Mesothelial cell of epicardium (in vitro differentiated cells): ENCODE results near the gene TEAD3. TPM values are rescaled to one million over a fixed set of nuclear protein-coding genes. Genes with fewer than 3 reads are reported as not detected.
"Not testable (repeated sequence)": the region's sequence is repeated elsewhere in the genome, so short reads cannot be mapped to it uniquely, and the experiment has no call there.

ENCODE experiments used
- DNase-seq, 2 experiments: peaks; one replicate each; pipeline ENCODE4 v3.0.0; 2021; ENCODE audit warnings: low spot score in 2 of 2; ENCODE audit not compliant: unreplicated experiment in 2 of 2
- H3K27ac Mint-ChIP-seq: 2 replicates; pipeline ENCODE4 v1.8.0; 2021; ENCODE audit warnings: mixed read lengths
- H3K27me3 Mint-ChIP-seq: 2 replicates; pipeline ENCODE4 v1.8.0; 2021; ENCODE audit warnings: low read depth, mixed read lengths
- H3K36me3 Mint-ChIP-seq: 2 replicates; pipeline ENCODE4 v1.8.0; 2021; ENCODE audit warnings: mixed read lengths
- H3K4me1 Mint-ChIP-seq: 2 replicates; pipeline ENCODE4 v1.8.0; 2021; ENCODE audit warnings: mixed read lengths
- H3K4me3 Mint-ChIP-seq: 2 replicates; pipeline ENCODE4 v1.8.0; 2021; ENCODE audit warnings: mild to moderate bottlenecking, moderate library complexity, mixed read lengths
- H3K9me3 Mint-ChIP-seq: 2 replicates; pipeline ENCODE4 v1.8.0; 2021; ENCODE audit warnings: mixed read lengths
- total RNA-seq: library from RNA; stranded (reverse); gene quantifications from 3 replicates; pipeline ENCODE4 v1.2.1, GENCODE V29; 2021
- TF ChIP-seq, protein P1 (sequence below): fragments of 200-600 bp; sonication (generic); IDR thresholded peaks from one replicate; pipeline ENCODE4 v1.5.0; 2021; ENCODE audit warnings: antibody characterized with exemption; ENCODE audit not compliant: unreplicated experiment

Gene TEAD3
- 88.2 to 91.8 TPM (median 91.4 TPM) in 3 replicates for total RNA-seq

DNA sequence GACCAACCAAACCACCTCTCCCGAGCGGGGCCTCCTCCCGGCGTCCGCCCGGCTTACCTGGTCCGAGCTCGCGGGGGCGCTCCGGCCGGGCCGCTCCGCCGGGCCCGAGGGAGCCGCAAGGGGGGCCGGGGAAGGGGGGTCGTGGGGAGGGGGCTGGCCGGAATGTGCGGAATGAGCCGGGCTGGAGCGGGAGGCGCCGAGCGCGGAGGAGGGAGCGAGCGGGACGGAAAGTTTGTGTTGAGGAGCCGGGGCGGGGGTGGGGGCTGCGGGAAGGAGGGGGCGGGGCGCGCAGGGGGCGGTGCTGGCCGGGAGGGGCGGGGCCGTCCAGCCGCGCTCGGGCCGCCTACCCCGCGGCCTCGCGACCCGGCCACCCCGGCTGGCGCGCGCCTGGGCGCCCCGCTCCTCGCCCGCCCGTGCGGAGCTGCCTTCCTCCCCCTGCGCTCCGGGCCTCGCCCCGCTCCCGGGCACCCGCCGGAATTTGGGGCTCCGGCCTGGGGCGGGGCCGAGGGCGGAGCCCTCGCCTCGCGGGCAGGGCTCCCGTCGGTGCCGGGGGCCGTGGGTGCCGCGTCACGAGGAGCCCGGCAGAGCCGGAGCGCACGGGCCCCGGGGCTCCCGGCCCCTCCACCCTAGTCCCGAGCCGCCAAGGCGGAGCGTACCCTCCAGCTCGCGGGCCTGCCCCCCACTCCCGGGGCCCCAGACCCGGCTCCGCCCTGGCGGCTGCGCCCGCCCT lies at the start of gene TEAD3:
TSS of gene TEAD3 (minus strand) at position 239 of the 730 bp plus-strand sequence.
- Mint-ChIP-seq H3K9me3 (no peaks in the 10 kb centered on the region), H3K4me3 (peak within 1 kb of the TSS; percentile 85), H3K27me3 (no peaks in the 10 kb centered on the region), H3K27ac (peak within 1 kb of the TSS; percentile 98), H3K36me3 (no peaks in the 10 kb centered on the region), H3K4me1 (peaks cover 70% of the 10 kb centered on the region)
- peak; percentile 84 to 85 for DNase-seq
- TF ChIP-seq, protein P1, sequence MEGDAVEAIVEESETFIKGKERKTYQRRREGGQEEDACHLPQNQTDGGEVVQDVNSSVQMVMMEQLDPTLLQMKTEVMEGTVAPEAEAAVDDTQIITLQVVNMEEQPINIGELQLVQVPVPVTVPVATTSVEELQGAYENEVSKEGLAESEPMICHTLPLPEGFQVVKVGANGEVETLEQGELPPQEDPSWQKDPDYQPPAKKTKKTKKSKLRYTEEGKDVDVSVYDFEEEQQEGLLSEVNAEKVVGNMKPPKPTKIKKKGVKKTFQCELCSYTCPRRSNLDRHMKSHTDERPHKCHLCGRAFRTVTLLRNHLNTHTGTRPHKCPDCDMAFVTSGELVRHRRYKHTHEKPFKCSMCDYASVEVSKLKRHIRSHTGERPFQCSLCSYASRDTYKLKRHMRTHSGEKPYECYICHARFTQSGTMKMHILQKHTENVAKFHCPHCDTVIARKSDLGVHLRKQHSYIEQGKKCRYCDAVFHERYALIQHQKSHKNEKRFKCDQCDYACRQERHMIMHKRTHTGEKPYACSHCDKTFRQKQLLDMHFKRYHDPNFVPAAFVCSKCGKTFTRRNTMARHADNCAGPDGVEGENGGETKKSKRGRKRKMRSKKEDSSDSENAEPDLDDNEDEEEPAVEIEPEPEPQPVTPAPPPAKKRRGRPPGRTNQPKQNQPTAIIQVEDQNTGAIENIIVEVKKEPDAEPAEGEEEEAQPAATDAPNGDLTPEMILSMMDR, result no peak

DNA sequence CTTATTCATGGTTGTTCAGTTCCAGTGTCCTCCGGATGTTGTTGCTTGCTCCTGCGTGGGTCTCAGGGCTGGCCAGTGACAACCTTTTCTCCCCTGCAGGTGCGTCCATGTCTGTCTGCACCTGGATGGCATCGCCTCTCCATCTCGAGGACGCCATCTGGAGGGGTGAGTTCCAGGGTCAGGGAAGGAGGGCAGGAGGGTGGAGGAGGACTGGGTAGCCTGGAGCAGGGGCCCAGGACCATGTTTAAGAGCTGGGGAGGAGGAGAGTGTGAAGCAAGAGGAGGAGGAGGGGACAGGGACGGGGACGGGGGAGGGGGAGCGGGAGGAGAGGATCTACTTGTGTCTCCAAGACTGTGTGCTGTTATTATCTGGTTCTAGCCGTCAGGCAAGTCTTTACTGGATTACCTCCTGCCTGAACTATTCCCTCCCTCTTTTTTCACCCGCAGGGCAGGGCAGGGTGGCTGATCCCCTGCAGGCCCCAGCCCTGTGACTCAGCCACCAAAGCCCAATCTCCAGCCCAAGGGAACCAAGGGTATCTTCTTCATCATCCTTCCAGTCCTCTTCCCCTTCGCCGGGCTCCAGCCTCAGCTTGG lies 48.0 kb upstream of the TEAD3 start:
- Mint-ChIP-seq H3K27me3 (no peaks in the 10 kb centered on the region), H3K27ac (peak overlapping the region; percentile 66), H3K4me3 (no peak overlapping the region), H3K36me3 (peaks cover 2% of the 10 kb centered on the region), H3K9me3 (peaks cover 11% of the 10 kb centered on the region), H3K4me1 (peaks cover 28% of the 10 kb centered on the region)
- DNase-seq, result no peak
- TF ChIP-seq, protein P1, result no peak

DNA sequence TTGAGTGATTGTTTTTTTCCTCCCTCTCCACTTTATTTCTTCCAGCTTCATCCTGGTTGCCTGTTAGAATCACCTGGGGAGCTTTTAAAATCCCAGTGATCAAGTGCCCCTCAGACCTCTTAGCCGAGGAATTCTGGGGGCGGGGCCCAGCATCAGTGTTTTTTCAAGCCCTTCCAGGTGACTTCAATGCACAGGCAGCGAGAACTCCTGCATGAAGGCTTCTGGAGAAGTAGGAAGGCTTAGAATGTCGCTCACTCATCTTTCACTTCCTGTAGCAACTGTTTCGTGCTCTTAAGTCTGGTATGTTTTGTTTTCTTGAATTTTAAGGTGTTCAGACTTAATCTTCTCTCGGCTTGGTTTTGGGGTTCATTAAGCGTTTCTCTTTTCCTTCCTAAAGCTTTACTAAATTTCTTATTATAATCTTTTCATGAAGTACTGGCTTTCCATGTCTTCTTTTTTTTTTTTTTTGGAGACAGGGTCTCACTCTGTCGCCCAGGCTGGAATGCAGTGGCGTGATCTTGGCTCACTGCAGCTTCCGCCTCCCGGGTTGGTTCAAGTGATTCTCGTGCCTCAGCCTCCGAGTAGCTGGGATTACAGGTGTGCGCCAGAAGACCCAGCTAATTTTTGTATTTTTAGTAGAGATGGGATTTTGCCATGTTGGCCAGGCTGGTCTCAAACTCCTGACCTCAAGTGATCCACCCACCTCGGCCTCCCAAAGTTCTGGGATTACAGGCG lies 46.7 kb upstream of the TEAD3 start:
- no peak for DNase-seq

DNA sequence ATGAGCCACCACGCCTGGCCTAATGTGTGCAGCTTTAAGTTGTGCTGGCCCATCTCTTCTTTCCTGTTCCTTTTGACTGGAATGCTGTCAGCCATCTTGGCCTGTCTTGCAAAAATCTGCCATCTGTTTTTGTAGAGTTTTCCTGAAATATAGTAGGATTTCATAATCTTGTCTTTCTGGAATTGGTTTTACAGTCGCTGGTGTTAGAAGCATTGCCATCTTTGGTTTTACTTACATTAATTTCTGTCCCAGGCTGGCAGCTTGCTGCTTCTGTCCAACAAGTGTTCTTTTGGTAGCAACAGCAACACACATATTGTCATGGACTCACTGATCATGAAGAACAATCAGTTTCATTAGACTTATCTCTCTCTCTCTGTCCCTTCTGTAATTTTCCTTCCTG lies 45.0 kb upstream of the TEAD3 start:
- no peak overlapping the region for H3K27ac Mint-ChIP-seq
- TF ChIP-seq, protein P1, result no peak

More for the DNA sequence above, 46.7 kb upstream of the TEAD3 start:
- Mint-ChIP-seq H3K27ac (peak overlapping the region; percentile 56), H3K36me3 (peaks cover 2% of the 10 kb centered on the region), H3K4me1 (peaks cover 33% of the 10 kb centered on the region), H3K27me3 (no peaks in the 10 kb centered on the region), H3K9me3 (peaks cover 9% of the 10 kb centered on the region), H3K4me3 (no peak overlapping the region)
- TF ChIP-seq, protein P1, result no peak

DNA sequence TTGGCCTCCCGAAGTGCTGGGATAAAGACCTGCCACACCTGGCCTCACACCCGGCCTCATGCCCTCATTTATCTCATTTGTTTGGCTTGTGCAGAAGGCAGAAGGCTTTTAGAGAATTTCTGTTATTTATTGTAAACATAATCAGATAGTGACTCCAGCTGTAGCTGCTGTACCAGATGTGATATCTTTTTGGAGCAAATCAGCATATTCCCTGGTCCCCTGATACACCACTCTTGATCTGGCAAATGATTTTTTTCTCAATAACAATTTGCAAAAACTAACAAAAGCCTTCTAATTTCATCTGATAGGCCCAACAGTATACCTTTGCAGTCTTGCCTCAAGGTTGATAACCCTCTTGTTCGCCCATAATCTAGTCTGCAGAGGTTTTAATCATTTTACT lies 42.3 kb upstream of the TEAD3 start:
- no peak for DNase-seq
- TF ChIP-seq, protein P1, result no peak
- H3K4me3 Mint-ChIP-seq, result no peak overlapping the region
- no peaks in the 10 kb centered on the region for H3K27me3 Mint-ChIP-seq
- H3K9me3 Mint-ChIP-seq, result peaks cover 9% of the 10 kb centered on the region
- peaks cover 25% of the 10 kb centered on the region for H3K4me1 Mint-ChIP-seq
- H3K36me3 Mint-ChIP-seq, result peaks cover 2% of the 10 kb centered on the region
- H3K27ac Mint-ChIP-seq, result no peak overlapping the region

More for the DNA sequence above, 45.0 kb upstream of the TEAD3 start:
- Mint-ChIP-seq H3K36me3 (peaks cover 2% of the 10 kb centered on the region), H3K9me3 (peaks cover 9% of the 10 kb centered on the region), H3K4me3 (no peak overlapping the region), H3K27me3 (no peaks in the 10 kb centered on the region), H3K4me1 (peaks cover 25% of the 10 kb centered on the region)
- no peak for DNase-seq

DNA sequence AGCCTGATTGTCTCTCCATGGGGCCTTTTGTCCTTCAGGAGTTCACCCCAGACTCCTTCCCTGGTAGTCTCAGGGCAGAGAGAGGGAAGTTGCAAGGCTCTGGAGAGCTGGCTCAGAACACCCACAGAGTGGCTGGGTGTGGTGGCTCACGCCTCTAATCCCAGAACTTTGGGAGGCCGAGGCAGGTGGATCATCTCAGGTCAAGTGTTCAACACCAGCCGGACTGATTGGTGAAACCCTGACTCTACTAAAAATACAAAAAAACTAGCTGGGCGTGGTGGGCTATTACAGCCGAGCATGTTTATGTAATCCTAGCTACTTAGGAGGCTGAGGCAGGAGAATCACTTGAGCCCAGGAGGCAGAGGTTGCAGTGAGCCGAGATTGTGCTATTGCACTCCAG lies 39.0 kb upstream of the TEAD3 start:
- not testable (repeated sequence) for H3K36me3 Mint-ChIP-seq, DNase-seq, H3K9me3 Mint-ChIP-seq, H3K27ac Mint-ChIP-seq, H3K27me3 Mint-ChIP-seq, H3K4me3 Mint-ChIP-seq
- H3K4me1 Mint-ChIP-seq, result peaks cover 26% of the 10 kb centered on the region
